Measurements from ENCODE around the gene PALMD. TPM values are rescaled to one million over a fixed set of nuclear protein-coding genes. Genes with fewer than 3 reads are reported as not detected.

The PALMD gene
- total RNA-seq: not detected

- H3K4me1 Mint-ChIP-seq (ENCODE audit: low read depth): no peaks in the 10 kb centered on the region
- DNase-seq: no peak
- no peak within 1 kb of the TSS for H3K4me3 Mint-ChIP-seq
- no peaks in the 10 kb centered on the region for H3K36me3 Mint-ChIP-seq (ENCODE audit: insufficient read depth)
- ATAC-seq: no peak
- peaks cover 25% of the 10 kb centered on the region for H3K27me3 Mint-ChIP-seq (ENCODE audit: low read depth)
- H3K9me3 Mint-ChIP-seq: no peaks in the 10 kb centered on the region
Measured at GRCh38 chr1:99645699-99646531, at the start of gene PALMD. PALMD (plus strand) TSS chr1:99646113; CDS start chr1:99646318, 205 bp downstream.

GRCh38 chr1:99598738-99599411 lies 47.0 kb upstream of the PALMD start:
- DNase-seq: no peak
- H3K9me3 Mint-ChIP-seq: no peaks in the 10 kb centered on the region
- H3K4me1 Mint-ChIP-seq (ENCODE audit: low read depth): peaks cover 2% of the 10 kb centered on the region
- H3K27me3 Mint-ChIP-seq (ENCODE audit: low read depth): peaks cover 2% of the 10 kb centered on the region
- H3K36me3 Mint-ChIP-seq (ENCODE audit: insufficient read depth): no peaks in the 10 kb centered on the region
- no peak for ATAC-seq
- H3K4me3 Mint-ChIP-seq: no peak overlapping the region

GRCh38 chr1:99599678-99600175 lies 46.2 kb upstream of the PALMD start:
- H3K4me1 Mint-ChIP-seq (ENCODE audit: low read depth): peaks cover 4% of the 10 kb centered on the region
- no peak for ATAC-seq
- H3K36me3 Mint-ChIP-seq (ENCODE audit: insufficient read depth): no peaks in the 10 kb centered on the region
- peaks cover 2% of the 10 kb centered on the region for H3K27me3 Mint-ChIP-seq (ENCODE audit: low read depth)
- H3K9me3 Mint-ChIP-seq: no peaks in the 10 kb centered on the region
- DNase-seq: no peak
- no peak overlapping the region for H3K4me3 Mint-ChIP-seq

GRCh38 chr1:99600782-99601181 lies 45.1 kb upstream of the PALMD start:
- Mint-ChIP-seq H3K4me3 (no peak overlapping the region), H3K27me3 (ENCODE audit: low read depth) (peaks cover 2% of the 10 kb centered on the region), H3K9me3 (no peaks in the 10 kb centered on the region), H3K36me3 (ENCODE audit: insufficient read depth) (no peaks in the 10 kb centered on the region), H3K4me1 (ENCODE audit: low read depth) (peaks cover 4% of the 10 kb centered on the region)
- no peak for ATAC-seq
- no peak for DNase-seq

GRCh38 chr1:99601208-99601607 lies 44.7 kb upstream of the PALMD start:
- Mint-ChIP-seq H3K27me3 (ENCODE audit: low read depth) (peaks cover 2% of the 10 kb centered on the region), H3K4me1 (ENCODE audit: low read depth) (peaks cover 4% of the 10 kb centered on the region), H3K36me3 (ENCODE audit: insufficient read depth) (no peaks in the 10 kb centered on the region), H3K9me3 (no peaks in the 10 kb centered on the region), H3K4me3 (no peak overlapping the region)
- DNase-seq: no peak
- ATAC-seq: no peak

- Mint-ChIP-seq H3K36me3 (ENCODE audit: insufficient read depth) (no peaks in the 10 kb centered on the region), H3K27me3 (ENCODE audit: low read depth) (peaks cover 2% of the 10 kb centered on the region), H3K4me1 (ENCODE audit: low read depth) (peaks cover 4% of the 10 kb centered on the region), H3K4me3 (no peak overlapping the region), H3K9me3 (no peaks in the 10 kb centered on the region)
- no peak for DNase-seq
- no peak for ATAC-seq
Measured at GRCh38 chr1:99601709-99602403, 44.1 kb upstream of the PALMD start.

- Mint-ChIP-seq H3K27me3 (ENCODE audit: low read depth) (peaks cover 2% of the 10 kb centered on the region), H3K9me3 (no peaks in the 10 kb centered on the region), H3K4me1 (ENCODE audit: low read depth) (peaks cover 4% of the 10 kb centered on the region), H3K36me3 (ENCODE audit: insufficient read depth) (no peaks in the 10 kb centered on the region), H3K4me3 (no peak overlapping the region)
- no peak for ATAC-seq
- DNase-seq: no peak
Measured at GRCh38 chr1:99602404-99602969, 43.4 kb upstream of the PALMD start.

- H3K36me3 Mint-ChIP-seq (ENCODE audit: insufficient read depth): no peaks in the 10 kb centered on the region
- H3K4me1 Mint-ChIP-seq (ENCODE audit: low read depth): peaks cover 4% of the 10 kb centered on the region
- no peak overlapping the region for H3K4me3 Mint-ChIP-seq
- H3K9me3 Mint-ChIP-seq: no peaks in the 10 kb centered on the region
- ATAC-seq: no peak
- no peak for DNase-seq
- H3K27me3 Mint-ChIP-seq (ENCODE audit: low read depth): peaks cover 2% of the 10 kb centered on the region
Measured at GRCh38 chr1:99603699-99604560, 42.0 kb upstream of the PALMD start.

- no peaks in the 10 kb centered on the region for H3K36me3 Mint-ChIP-seq (ENCODE audit: insufficient read depth)
- H3K27me3 Mint-ChIP-seq (ENCODE audit: low read depth): no peaks in the 10 kb centered on the region
- H3K4me1 Mint-ChIP-seq (ENCODE audit: low read depth): peaks cover 4% of the 10 kb centered on the region
- no peak for DNase-seq
- no peaks in the 10 kb centered on the region for H3K9me3 Mint-ChIP-seq
- no peak for ATAC-seq
- H3K4me3 Mint-ChIP-seq: no peak overlapping the region
Measured at GRCh38 chr1:99606306-99606705, 39.6 kb upstream of the PALMD start.

- no peak overlapping the region for H3K4me3 Mint-ChIP-seq
- ATAC-seq: no peak
- no peaks in the 10 kb centered on the region for H3K36me3 Mint-ChIP-seq (ENCODE audit: insufficient read depth)
- no peaks in the 10 kb centered on the region for H3K9me3 Mint-ChIP-seq
- no peak for DNase-seq
- peaks cover 4% of the 10 kb centered on the region for H3K4me1 Mint-ChIP-seq (ENCODE audit: low read depth)
- H3K27me3 Mint-ChIP-seq (ENCODE audit: low read depth): no peaks in the 10 kb centered on the region
Measured at GRCh38 chr1:99607590-99607989, 38.3 kb upstream of the PALMD start.

- H3K36me3 Mint-ChIP-seq (ENCODE audit: insufficient read depth): no peaks in the 10 kb centered on the region
- DNase-seq: no peak
- peaks cover 4% of the 10 kb centered on the region for H3K4me1 Mint-ChIP-seq (ENCODE audit: low read depth)
- no peak overlapping the region for H3K4me3 Mint-ChIP-seq
- no peaks in the 10 kb centered on the region for H3K9me3 Mint-ChIP-seq
- H3K27me3 Mint-ChIP-seq (ENCODE audit: low read depth): no peaks in the 10 kb centered on the region
- ATAC-seq: no peak
Measured at GRCh38 chr1:99608058-99608457, 37.9 kb upstream of the PALMD start.

- DNase-seq (no peak), ATAC-seq (no peak)
- H3K36me3 Mint-ChIP-seq (ENCODE audit: insufficient read depth): no peaks in the 10 kb centered on the region
- H3K4me1 Mint-ChIP-seq (ENCODE audit: low read depth): no peaks in the 10 kb centered on the region
- H3K9me3 Mint-ChIP-seq: no peaks in the 10 kb centered on the region
- H3K4me3 Mint-ChIP-seq: no peak overlapping the region
- peaks cover 2% of the 10 kb centered on the region for H3K27me3 Mint-ChIP-seq (ENCODE audit: low read depth)
Measured at GRCh38 chr1:99613716-99614115, 32.2 kb upstream of the PALMD start.

- H3K4me3 Mint-ChIP-seq: no peak overlapping the region
- no peaks in the 10 kb centered on the region for H3K4me1 Mint-ChIP-seq (ENCODE audit: low read depth)
- peaks cover 2% of the 10 kb centered on the region for H3K27me3 Mint-ChIP-seq (ENCODE audit: low read depth)
Measured at GRCh38 chr1:99614728-99615127, 31.2 kb upstream of the PALMD start.

More at GRCh38 chr1:99614728-99615127, 31.2 kb upstream of the PALMD start:
- Mint-ChIP-seq H3K36me3 (ENCODE audit: insufficient read depth) (no peaks in the 10 kb centered on the region), H3K9me3 (no peaks in the 10 kb centered on the region)
- DNase-seq: no peak
- ATAC-seq: no peak

All from activated T-cell treated with anti-CD3 and anti-CD28 coated beads, Interleukin-2, amount 50 U/mL, for 4 hours (primary cell).